DOHH2 (cell line): ENCODE measurements around the gene EIF4A3.

Source experiments
- H3F3A ChIP-seq: fragments of 200-600 bp; sonication (generic), shearing (Covaris generic); 2 replicates; pipeline ENCODE4 v1.6.0; 2016; ENCODE audit warnings: antibody characterized with exemption, mild to moderate bottlenecking; ENCODE audit not compliant: control insufficient read depth, insufficient read depth
- H3K27ac ChIP-seq: fragments of 200-600 bp; sonication (generic); 2 replicates; pipeline ENCODE4 v1.5.1; 2014; ENCODE audit warnings: low read depth, mild to moderate bottlenecking, low read length, moderate library complexity
- H3K27me3 ChIP-seq: fragments of 200-600 bp; sonication (generic); 2 replicates; pipeline ENCODE4 v1.6.1; 2014; ENCODE audit warnings: mild to moderate bottlenecking, low read length, mixed read lengths; ENCODE audit not compliant: control insufficient read depth
- H3K36me3 ChIP-seq: fragments of 200-600 bp; sonication (generic); 2 replicates; pipeline ENCODE4 v1.6.1; 2014; ENCODE audit warnings: mild to moderate bottlenecking, low read length, moderate library complexity, mixed read lengths; ENCODE audit not compliant: control insufficient read depth
- H3K4me1 ChIP-seq: fragments of 200-600 bp; sonication (generic); 2 replicates; pipeline ENCODE4 v1.6.1; 2014; ENCODE audit warnings: mild to moderate bottlenecking, low read length, mixed read lengths; ENCODE audit not compliant: control insufficient read depth
- H3K4me2 ChIP-seq: fragments of 200-600 bp; sonication (generic); 2 replicates; pipeline ENCODE4 v1.6.0; 2014; ENCODE audit warnings: mild to moderate bottlenecking, low read length, moderate library complexity
- H3K4me3 ChIP-seq: fragments of 200-600 bp; sonication (generic); 2 replicates; pipeline ENCODE4 v1.5.1; 2014; ENCODE audit warnings: mild to moderate bottlenecking, low read length, mixed read lengths
- H3K79me2 ChIP-seq: fragments of 200-600 bp; sonication (generic); 2 replicates; pipeline ENCODE4 v1.6.1; 2014; ENCODE audit warnings: mild to moderate bottlenecking, low read length, mixed read lengths; ENCODE audit not compliant: control insufficient read depth
- H3K9me2 ChIP-seq: fragments of 200-600 bp; sonication (generic); replicated peaks from 2 replicates; pipeline ENCODE4 v1.6.1; 2014; ENCODE audit warnings: mild to moderate bottlenecking, low read length, mixed read lengths; ENCODE audit not compliant: control insufficient read depth
- H3K9me3 ChIP-seq: fragments of 200-600 bp; sonication (generic); 2 replicates; pipeline ENCODE4 v1.6.1; 2014; ENCODE audit warnings: antibody characterized with exemption, low read length, mixed read lengths; ENCODE audit not compliant: control insufficient read depth, insufficient read depth
- H4K20me1 ChIP-seq: fragments of 200-600 bp; sonication (generic); 2 replicates; pipeline ENCODE4 v1.6.0; 2014; ENCODE audit warnings: low read depth, mild to moderate bottlenecking, antibody characterized with exemption, low read length, moderate library complexity; ENCODE audit not compliant: control insufficient read depth, insufficient read depth
- EZH2phosphoT487 ChIP-seq: fragments of 200-600 bp; sonication (generic); IDR thresholded peaks from 2 replicates; pipeline ENCODE4 v1.6.1; 2017; ENCODE audit warnings: borderline replicate concordance, mild to moderate bottlenecking, antibody characterized with exemption, low read length, moderate library complexity, mixed read lengths
- TF ChIP-seq, protein P1 (sequence below): fragments of 200-600 bp; sonication (generic); IDR thresholded peaks from one replicate; pipeline ENCODE4 v1.5.1; 2014; ENCODE audit warnings: antibody characterized with exemption, mild to moderate bottlenecking, low read depth, low read length; ENCODE audit not compliant: poor library complexity, severe bottlenecking

The EIF4A3 gene

DNA sequence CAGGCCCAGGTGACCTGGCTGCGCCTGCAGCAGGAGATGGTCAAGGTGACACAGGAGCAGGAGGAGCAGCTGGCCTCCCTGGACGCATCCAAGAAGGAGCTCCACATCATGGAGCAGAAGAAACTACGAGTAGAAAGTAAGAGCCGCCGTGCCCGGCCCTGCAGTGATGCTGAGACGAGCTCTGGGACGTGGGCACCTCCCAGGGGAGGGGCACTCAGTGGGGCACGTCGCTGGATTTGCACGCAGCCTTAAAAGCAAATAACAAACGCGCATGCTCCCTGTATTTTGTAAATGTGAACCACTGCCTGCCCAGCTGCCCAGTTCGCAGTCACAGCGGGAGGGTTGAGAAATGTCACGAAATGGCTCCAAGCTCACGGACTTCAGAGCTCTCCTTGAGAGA lies 60.8 kb downstream of the EIF4A3 start:
- Histone ChIP-seq H3K79me2 (no peaks in the 10 kb centered on the region), H3K27me3 (peaks cover 6% of the 10 kb centered on the region; the same call in 1 of the 2 replicates), H3K4me1 (no peaks in the 10 kb centered on the region), H3K4me2 (no peak overlapping the region), H3K9me2 (no peaks in the 10 kb centered on the region), H4K20me1 (no peaks in the 10 kb centered on the region), H3K9me3 (no peaks in the 10 kb centered on the region), H3K36me3 (no peaks in the 10 kb centered on the region), H3K27ac (no peak overlapping the region), H3K4me3 (no peak overlapping the region), H3F3A (no peaks in the 10 kb centered on the region)
- TF ChIP-seq, protein P1, sequence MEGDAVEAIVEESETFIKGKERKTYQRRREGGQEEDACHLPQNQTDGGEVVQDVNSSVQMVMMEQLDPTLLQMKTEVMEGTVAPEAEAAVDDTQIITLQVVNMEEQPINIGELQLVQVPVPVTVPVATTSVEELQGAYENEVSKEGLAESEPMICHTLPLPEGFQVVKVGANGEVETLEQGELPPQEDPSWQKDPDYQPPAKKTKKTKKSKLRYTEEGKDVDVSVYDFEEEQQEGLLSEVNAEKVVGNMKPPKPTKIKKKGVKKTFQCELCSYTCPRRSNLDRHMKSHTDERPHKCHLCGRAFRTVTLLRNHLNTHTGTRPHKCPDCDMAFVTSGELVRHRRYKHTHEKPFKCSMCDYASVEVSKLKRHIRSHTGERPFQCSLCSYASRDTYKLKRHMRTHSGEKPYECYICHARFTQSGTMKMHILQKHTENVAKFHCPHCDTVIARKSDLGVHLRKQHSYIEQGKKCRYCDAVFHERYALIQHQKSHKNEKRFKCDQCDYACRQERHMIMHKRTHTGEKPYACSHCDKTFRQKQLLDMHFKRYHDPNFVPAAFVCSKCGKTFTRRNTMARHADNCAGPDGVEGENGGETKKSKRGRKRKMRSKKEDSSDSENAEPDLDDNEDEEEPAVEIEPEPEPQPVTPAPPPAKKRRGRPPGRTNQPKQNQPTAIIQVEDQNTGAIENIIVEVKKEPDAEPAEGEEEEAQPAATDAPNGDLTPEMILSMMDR: no peak
- TF ChIP-seq EZH2phosphoT487: no peak

DNA sequence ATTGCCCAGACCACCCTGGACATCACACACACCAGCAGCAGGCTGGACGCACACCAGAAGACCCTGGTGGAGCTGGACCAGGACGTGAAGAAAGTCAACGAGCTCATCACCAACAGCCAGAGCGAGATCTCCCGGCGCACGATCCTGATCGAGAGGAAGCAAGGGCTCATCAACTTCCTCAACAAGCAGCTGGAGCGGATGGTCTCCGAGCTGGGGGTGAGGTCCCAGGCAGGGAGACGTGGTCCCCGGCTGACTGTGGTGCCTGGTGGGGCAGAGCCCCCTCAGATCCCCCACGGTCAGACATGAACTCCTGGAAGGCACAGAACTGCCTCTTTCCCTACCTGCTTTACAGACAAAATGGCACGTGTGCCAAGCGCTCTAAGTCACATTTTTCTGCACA lies 62.2 kb downstream of the EIF4A3 start:
- H3K36me3 ChIP-seq: no peaks in the 10 kb centered on the region
- H3K27me3 ChIP-seq: peaks cover 6% of the 10 kb centered on the region; the same call in 1 of the 2 replicates

More for the DNA sequence above, 62.2 kb downstream of the EIF4A3 start:
- H3K9me2 ChIP-seq: no peaks in the 10 kb centered on the region
- TF ChIP-seq EZH2phosphoT487: no peak
- TF ChIP-seq, protein P1: no peak
- no peaks in the 10 kb centered on the region for H3K4me1 ChIP-seq
- no peaks in the 10 kb centered on the region for H3K79me2 ChIP-seq
- no peak overlapping the region for H3K4me3 ChIP-seq
- H3K9me3 ChIP-seq: no peaks in the 10 kb centered on the region
- H3K4me2 ChIP-seq: no peak overlapping the region
- H3K27ac ChIP-seq: no peak overlapping the region
- H4K20me1 ChIP-seq: no peaks in the 10 kb centered on the region
- no peaks in the 10 kb centered on the region for H3F3A ChIP-seq
